Stimulated activated CD8-positive, alpha-beta memory T cell treated with anti-CD3 and anti-CD28 coated beads, Interleukin-15, amount 100 ng/mL, for 24 hours (primary cell): ENCODE data around the gene CDH23.

ENCODE experiments used
- DNase-seq: peaks from one replicate; pipeline ENCODE4 v3.0.0-alpha.2; 2020; ENCODE audit warnings: low read depth

The CDH23 gene

DNA sequence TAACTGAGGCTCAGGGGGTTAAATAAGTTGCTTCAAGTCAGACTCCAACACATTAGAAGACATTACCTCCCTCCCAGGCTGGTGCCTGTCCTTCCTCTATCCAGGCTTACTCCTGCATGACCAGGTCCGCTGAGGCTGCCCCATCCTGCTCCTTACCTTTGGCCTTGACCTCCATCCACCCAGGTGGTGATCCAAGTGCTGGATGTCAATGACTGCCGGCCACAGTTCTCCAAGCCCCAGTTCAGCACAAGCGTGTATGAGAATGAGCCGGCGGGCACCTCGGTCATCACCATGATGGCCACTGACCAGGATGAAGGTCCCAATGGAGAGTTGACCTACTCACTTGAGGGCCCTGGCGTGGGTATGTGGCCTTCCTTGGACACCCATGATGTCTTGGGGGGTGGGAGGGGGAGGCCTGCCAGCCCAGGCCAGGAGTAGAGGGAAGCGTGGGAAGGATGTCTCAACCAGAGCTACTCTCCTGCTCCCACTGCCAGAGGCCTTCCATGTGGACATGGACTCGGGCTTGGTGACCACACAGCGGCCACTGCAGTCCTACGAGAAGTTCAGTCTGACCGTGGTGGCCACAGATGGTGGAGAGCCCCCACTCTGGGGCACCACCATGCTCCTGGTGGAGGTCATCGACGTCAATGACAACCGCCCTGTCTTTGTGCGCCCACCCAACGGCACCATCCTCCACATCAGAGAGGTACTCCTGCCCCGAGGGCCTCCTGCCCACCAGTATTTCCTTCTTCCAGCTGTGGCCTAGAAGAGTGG, 406.2 kb downstream of the CDH23 start:
- no peak for DNase-seq

DNA sequence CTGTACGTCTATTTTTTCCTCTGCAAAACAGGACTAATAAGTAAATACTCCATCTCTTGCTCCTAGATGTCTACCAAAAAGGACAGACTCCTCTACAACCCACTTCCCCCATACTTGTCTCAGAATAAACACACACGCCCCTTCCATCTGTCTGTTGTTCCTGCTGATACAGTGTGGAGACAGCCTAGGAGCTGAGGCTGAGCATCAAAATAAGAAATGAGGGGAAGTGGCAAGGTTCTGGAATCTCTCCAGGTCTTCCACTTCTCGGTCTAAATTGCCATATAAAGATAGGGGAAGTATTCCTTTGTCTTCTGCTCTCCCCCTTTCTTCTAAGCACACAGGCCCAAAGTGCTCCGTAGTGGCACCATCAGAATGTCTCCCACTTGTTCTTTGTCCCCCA, 407.4 kb downstream of the CDH23 start:
- no peak for DNase-seq

DNA sequence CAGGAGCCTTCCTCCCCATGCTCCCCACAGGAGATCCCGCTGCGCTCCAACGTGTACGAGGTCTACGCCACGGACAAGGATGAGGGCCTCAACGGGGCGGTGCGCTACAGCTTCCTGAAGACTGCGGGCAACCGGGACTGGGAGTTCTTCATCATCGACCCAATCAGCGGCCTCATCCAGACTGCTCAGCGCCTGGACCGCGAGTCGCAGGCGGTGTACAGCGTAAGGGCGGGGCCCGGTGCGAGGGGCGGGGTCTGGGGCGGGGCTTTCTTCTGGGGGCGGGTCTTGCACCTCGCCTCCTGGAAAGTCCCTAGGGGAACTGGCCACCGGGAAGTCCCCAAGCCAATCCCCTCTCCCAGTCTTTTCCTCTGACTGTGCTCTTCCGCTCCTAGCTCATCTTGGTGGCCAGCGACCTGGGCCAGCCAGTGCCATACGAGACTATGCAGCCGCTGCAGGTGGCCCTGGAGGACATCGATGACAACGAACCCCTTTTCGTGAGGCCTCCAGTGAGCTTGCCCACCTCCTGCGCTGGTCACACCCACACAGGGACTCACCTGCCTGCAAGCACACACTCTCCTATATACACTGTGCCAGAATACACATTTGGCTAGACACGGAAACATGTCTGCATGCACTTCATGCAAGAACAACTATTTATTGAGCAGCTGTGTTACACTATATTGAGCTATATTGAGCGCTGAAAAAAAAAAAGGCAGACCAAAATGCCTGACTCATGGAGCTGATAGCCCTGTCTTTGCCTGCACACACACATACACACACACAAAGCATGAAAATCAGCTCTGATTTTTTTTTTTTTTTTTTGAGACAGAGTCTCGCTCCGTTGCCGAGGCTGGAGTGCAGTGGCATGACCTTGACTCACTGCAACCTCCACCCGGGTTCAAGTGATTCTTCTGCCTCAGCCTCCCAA, 409.3 kb downstream of the CDH23 start:
- DNase-seq, result no peak

DNA sequence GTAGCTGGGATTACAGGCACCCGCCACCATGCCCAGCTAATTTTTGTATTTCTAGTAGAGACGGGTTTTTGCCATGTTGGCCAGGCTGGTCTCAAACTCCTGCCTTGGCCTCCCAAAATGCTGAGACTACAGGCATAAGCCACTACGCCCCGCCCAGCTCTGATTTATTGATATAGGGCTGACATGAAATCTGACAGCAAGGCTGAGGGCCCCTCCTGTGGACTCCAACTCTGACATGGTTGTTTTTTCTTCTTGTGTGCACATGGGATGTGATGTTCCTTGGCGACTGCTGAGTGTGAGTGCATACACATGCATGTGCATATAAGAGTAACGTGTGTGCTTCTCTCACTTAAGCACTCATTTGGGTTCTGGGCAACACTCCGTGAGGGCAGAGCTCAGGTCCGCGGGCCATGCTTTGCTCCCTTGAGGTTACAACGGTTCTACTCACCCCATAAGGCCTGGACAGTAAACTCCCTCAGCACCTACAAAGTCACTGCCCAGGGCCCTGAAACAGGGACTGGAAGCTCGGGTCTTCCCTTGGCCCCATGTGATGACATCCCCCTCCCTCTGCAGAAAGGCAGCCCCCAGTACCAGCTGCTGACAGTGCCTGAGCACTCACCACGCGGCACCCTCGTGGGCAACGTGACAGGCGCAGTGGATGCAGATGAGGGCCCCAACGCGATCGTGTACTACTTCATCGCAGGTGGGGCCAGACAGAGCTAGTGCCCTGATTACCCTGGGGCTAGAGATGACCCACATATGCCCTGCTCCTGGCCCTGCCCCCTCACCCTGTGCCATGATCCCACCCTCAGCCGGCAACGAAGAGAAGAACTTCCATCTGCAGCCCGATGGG, 410.2 kb downstream of the CDH23 start:
- no peak for DNase-seq

DNA sequence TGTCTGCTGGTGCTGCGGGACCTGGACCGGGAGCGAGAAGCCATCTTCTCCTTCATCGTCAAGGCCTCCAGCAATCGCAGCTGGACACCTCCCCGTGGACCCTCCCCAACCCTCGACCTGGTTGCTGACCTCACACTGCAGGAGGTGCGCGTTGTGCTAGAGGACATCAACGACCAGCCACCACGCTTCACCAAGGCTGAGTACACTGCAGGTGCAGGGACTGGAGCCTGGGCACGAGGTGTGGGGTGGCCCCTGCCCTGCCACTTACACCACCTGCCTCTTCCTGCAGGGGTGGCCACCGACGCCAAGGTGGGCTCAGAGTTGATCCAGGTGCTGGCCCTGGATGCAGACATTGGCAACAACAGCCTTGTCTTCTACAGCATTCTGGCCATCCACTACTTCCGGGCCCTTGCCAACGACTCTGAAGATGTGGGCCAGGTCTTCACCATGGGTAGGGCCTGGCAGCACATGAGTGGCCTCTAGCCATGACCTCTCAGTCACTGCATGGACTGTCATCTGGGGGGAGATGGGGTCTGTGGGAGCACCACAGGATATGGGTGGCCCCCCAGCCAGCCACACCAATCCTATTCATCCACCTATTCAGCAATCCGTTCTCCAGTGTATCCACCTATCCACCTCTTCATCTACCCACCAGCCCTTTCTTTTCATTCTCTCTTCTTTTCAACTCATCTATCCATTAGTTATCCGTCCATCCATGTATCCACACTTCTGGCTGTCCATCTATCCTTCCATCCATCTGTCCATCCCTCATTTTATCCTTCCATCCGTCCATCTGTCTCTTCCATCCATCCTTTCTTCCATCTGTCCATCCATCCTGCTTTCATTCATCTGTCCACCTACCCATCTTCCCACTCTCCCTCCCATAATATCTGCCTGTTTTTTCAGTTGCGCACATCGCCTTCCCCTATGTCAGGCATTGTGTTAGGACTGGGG, 411.1 kb downstream of the CDH23 start:
- DNase-seq, result no peak

DNA sequence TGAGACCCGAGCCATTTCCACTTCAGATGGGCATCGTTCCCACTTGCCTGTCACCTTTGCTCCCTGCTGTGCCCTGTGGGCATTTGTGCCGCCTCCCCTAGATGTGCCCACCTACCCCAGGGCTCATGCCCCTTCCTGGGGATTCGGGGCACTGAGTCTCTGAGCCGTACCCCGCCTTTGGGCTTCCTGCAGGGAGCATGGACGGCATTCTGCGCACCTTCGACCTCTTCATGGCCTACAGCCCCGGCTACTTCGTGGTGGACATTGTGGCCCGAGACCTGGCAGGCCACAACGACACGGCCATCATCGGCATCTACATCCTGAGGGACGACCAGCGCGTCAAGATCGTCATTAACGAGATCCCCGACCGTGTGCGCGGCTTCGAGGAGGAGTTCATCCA, 412.9 kb downstream of the CDH23 start:
- no peak for DNase-seq

DNA sequence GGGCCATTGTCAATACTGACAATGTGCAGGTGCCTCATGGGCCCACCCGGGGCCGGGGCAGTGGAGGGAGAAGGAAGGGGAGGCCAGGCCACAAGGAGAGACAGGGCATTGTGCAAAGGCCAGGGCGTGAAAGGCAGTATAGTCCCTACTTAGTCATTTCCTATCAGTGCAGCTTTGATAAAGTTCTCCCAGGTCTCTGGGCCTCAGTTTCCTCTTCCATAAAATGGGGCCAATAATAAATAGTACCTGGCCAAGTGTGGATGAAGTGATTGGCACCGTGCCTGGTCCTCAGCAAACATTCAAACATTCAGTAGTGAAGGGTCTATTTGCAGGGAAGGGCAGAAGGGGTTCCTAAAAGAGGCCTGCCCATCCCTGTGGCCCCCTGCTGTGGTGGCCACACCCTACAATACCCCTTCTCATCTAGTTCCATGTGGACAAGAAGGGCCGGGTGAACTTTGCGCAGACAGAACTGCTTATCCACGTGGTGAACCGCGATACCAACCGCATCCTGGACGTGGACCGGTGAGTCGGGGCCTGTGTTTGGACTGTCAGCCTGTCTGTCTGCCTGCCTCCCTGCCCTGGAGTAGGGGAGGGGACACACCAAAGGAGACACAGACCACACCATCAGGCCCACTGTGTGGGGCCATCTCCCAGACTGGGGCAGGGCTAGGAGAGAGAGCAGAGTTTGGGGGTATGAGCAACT, 413.5 kb downstream of the CDH23 start:
- no peak for DNase-seq

DNA sequence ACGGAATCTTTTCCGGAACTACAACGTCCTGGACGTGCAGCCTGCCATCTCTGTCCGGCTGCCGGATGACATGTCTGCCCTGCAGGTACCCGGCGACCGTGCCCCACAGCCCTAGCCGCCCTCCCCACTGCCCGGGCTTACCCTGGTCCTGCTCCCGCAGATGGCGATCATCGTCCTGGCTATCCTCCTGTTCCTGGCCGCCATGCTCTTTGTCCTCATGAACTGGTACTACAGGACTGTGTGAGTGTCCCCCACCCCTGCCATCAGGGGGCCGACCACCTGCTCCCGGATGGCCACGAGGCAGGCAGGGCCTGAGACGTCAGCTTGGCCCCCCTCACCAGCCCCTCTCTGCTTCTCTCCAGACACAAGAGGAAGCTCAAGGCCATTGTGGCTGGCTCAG, 414.6 kb downstream of the CDH23 start:
- no peak for DNase-seq

DNA sequence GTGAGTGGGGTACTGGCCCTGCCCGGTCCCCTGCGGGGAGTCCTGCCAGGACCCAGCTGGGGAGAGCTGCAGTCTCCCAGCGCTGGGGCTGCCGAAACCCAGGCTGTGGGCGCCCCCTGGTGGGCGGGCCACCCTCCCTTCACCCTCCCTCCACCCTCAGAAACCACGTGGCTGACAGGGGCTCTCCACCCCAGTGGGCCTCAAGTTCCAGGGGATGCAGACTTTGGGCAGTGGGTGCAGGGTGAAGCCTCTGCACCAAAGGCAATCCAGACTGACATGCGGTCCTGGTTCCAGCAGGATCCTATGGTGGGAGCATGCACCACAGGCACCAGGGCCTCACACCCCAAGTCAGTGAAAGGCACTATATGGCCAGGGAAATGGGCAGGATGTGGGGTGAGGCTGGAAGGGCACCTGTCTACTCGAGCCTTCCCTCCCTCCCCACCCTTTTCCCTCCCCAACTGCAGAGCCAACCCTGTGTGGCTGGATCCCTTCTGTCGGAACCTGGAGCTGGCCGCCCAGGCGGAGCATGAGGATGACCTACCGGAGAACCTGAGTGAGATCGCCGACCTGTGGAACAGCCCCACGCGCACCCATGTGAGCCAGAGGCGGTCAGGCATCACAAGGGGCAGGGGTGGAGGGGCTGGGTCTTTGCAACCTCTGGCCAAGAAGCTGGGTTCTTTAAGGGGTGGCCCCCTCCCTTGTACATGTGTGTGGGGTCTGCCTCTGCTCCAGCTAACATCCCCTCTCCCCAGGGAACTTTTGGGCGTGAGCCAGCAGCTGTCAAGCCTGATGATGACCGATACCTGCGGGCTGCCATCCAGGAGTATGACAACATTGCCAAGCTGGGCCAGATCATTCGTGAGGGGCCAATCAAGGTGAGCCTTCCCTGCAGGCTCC, 415.5 kb downstream of the CDH23 start:
- DNase-seq, result peak; percentile 72

DNA sequence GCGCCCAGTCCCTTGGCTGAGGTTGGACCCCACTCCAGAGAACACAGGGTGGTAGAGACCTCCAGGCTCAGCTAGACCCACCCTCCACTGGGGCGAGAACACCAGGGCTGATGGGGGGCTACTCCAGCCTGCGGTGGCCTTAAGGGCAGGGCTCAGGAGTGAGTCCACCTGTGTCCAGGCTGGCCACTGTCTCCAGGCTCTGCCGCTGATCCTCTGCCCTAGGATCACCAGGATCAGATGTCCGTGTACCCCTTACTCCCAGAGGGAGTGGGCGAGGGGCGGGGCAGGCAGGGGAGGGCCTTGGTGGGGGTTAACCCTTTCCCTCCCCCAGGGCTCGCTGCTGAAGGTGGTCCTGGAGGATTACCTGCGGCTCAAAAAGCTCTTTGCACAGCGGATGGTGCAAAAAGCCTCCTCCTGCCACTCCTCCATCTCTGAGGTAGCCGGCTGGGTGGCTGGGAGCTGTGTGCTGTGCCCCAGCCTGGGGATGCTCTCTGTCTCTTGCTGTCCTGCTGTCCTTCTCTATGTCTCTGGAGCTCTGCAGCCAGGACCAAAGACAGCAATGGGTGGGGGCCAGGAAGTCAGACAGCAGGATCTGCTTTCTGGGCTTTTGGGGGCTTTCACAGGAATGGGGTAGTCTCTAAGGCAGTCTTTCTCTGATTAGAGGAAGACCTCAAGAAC, 416.3 kb downstream of the CDH23 start:
- no peak for DNase-seq

DNA sequence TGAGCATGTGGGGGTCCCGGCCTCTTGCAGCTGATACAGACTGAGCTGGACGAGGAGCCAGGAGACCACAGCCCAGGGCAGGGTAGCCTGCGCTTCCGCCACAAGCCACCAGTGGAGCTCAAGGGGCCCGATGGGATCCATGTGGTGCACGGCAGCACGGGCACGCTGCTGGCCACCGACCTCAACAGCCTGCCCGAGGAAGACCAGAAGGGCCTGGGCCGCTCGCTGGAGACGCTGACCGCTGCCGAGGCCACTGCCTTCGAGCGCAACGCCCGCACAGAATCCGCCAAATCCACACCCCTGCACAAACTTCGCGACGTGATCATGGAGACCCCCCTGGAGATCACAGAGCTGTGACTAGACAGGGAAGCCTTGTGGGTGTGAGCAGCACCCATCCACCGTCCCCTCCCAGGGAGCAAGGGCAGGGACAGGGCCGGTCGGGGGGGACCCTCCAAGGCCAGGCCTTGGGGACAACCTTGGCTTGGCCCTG, 418.2 kb downstream of the CDH23 start:
- DNase-seq, result no peak

DNA sequence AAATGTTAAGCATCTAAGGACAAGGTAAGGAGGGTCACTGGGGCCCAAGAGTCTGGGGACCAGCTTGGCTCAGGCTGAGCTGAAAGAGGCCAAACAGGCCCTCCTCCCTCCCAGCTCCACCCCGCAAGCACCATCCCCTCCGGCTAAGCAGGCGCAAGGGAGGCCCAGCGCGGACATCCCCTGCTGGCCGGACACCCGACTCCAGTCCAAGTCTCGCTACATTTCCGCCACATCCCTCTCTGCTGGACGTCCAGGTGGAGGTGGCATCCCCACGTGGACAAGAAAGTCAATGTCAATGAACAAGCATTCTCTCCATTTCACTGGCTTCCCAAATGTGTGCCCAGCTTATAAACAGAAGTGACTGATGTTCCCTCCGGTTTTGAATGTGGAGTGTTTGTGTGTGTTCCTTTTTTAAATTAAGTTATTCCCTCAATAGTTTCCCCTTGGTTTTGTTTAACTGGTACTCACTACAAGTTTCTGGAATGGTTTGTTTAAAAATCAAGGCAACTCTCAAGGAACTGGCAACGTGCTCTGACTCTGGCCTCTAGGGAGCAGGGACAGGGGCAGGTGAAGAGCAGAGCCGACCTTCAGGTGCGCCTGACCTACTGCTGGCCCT, 418.9 kb downstream of the CDH23 start:
- no peak for DNase-seq

DNA sequence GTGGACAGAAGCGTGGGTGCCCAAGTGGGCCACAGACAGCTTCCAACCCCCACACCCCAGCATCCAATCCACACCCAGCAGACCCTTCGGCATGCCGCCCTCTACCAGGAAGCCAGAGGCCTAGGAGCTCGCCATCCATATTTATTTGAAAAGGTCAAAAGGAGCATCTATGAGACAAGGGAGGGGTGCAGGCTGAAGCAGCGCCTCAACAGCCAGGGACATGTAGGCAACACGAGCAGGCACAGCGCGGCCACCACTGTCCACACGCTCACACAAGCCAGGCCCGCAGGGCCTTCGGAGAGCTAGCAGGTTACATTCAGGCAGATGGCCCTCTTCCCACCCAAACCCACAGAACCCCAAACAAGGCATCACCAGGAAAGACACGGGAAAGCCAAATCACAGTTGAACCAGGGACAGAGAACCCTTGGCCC, 419.7 kb downstream of the CDH23 start:
- DNase-seq, result no peak

DNA sequence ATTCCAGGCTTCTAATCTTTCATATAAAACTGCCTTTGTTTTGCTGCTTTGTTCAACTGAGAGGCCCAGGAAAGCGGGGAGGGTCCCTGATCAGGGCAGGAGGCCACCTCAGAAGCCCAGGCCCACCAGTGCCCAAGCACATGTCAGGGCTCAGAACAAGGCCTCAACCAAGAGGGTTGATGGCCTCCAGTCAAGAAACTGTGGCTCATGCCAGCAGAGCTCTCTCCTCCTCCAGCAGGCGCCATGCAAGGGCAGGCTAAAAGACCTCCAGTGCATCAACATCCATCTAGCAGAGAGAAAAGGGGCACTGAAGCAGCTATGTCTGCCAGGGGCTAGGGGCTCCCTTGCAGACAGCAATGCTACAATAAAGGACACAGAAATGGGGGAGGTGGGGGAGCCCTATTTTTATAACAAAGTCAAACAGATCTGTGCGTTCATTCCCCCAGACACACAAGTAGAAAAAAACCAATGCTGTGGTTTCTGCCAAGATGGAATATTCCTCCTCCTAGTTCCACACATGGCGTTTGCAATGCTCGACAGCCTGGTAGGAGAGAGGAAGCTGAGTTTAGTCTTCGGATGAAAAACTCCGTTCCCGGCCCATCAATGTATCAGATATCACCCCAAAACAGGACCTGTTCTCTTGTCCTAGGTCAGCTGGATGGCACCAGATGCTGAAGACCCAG, 420.4 kb downstream of the CDH23 start:
- DNase-seq, result no peak

DNA sequence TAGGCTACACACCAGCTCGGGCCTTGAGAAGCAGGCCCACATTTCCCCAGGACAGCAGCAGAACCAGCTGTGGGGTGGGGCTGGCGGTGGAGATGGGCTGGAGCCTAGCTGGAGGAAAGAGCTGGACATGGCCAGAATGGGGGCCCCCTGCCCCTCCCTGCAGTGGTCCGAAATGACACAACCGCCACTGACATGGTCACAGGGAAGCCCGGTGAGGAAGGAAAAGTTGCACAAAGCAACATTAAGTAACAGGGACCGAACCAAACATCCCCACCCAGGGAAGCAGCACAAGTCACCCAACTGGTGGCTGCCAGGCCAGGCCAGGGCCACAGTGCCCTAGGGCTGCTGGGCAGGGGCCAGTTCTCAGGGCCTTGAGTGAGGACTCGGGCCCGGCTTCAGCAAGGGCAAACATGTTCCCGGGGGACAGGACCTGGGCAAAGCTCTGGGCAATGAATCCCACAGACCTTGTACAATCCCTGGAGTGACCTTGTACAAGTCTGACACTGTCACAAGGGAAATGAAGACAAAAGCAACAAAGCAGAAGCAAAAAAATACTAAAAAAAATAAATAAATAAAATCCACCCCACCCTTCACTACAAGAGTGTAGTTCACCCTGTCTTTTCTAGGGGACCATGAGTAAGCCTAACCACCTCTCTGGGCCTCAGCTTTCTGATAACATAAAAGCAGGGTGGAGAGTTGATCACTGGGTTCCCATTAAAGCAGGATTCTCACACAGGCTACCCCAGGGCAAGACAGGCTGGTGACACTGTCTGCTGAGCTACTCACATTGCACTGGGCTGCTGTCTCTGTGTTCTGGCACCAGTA, 421.3 kb downstream of the CDH23 start:
- no peak for DNase-seq

DNA sequence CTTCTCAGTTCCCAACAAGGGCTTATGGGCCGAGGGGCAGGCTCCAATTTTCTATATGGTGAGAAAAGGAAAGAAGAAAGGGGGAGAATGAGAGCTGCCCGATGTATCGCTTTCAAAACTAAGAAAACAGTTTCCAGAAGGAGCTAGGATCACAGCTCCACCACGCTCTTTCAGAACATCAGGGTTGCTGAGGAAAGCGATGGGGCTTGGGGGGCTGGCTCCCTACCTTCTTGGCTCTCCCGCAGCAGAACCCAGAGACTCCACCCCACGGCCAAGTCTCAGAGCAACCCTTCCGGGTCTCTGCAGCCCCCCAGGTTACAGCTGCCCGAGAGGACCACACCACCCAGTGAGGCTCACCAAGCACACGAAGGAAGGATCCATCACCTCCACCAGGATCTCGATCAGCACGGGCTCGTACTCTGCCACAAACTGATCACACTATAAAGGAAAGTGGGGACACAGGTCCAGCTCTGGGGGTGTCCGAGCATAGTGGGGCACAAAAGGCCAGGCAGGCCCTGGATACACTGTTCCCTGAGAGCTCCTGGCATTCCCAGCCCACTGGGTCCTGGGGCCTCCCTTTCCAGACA, 422.0 kb downstream of the CDH23 start:
- no peak for DNase-seq
